Measurements from ENCODE around the gene NUP210.

Gene NUP210

GRCh38 chr3:13420045-13420830, at the start of gene NUP210:
TSS of gene NUP210 (minus strand) at chr3:13420322. CDS start at chr3:13420226, 96 bp downstream.
- H3K4me3 ChIP-seq (replicated peaks; ENCODE audit: low read depth, low read length) = peak within 1 kb of the TSS; percentile 76
- peak; percentile 85 for DNase-seq (ENCODE audit: extremely low read depth, insufficient read length)
- no peak for TF ChIP-seq CTCF (IDR thresholded peaks at IDR 0.05; ENCODE audit: insufficient read depth, low read length, poor library complexity, severe bottlenecking)
- H3K27me3 ChIP-seq (replicated peaks; ENCODE audit: control insufficient read depth, insufficient read depth, low read length) = no peaks in the 10 kb centered on the region
- H3K36me3 ChIP-seq (ENCODE audit: control insufficient read depth, insufficient read depth, low read length) = peaks cover 4% of the 10 kb centered on the region; the same call in 1 of the 2 replicates

- DNase-seq (ENCODE audit: extremely low read depth, insufficient read length) = no peak
- Histone ChIP-seq H3K36me3 (ENCODE audit: control insufficient read depth, insufficient read depth, low read length) (no peaks in the 10 kb centered on the region), H3K27me3 (replicated peaks; ENCODE audit: control insufficient read depth, insufficient read depth, low read length) (no peaks in the 10 kb centered on the region), H3K4me3 (replicated peaks; ENCODE audit: low read depth, low read length) (no peak overlapping the region)
- TF ChIP-seq CTCF (IDR thresholded peaks at IDR 0.05; ENCODE audit: insufficient read depth, low read length, poor library complexity, severe bottlenecking) = no peak
Observed at GRCh38 chr3:13466781-13467180, 46.7 kb upstream of the NUP210 start.

GRCh38 chr3:13465236-13465873, 45.2 kb upstream of the NUP210 start:
- DNase-seq (ENCODE audit: extremely low read depth, insufficient read length) = no peak
- no peaks in the 10 kb centered on the region for H3K36me3 ChIP-seq (ENCODE audit: control insufficient read depth, insufficient read depth, low read length)
- H3K4me3 ChIP-seq (replicated peaks; ENCODE audit: low read depth, low read length) = no peak overlapping the region
- no peak for TF ChIP-seq CTCF (IDR thresholded peaks at IDR 0.05; ENCODE audit: insufficient read depth, low read length, poor library complexity, severe bottlenecking)
- H3K27me3 ChIP-seq (replicated peaks; ENCODE audit: control insufficient read depth, insufficient read depth, low read length) = no peaks in the 10 kb centered on the region

- Histone ChIP-seq H3K27me3 (replicated peaks; ENCODE audit: control insufficient read depth, insufficient read depth, low read length) (no peaks in the 10 kb centered on the region), H3K4me3 (replicated peaks; ENCODE audit: low read depth, low read length) (no peak overlapping the region), H3K36me3 (ENCODE audit: control insufficient read depth, insufficient read depth, low read length) (no peaks in the 10 kb centered on the region)
- DNase-seq (ENCODE audit: extremely low read depth, insufficient read length) = no peak
- no peak for TF ChIP-seq CTCF (IDR thresholded peaks at IDR 0.05; ENCODE audit: insufficient read depth, low read length, poor library complexity, severe bottlenecking)
Observed at GRCh38 chr3:13463618-13464400, 43.7 kb upstream of the NUP210 start.

- Histone ChIP-seq H3K36me3 (ENCODE audit: control insufficient read depth, insufficient read depth, low read length) (no peaks in the 10 kb centered on the region), H3K4me3 (replicated peaks; ENCODE audit: low read depth, low read length) (no peak overlapping the region), H3K27me3 (replicated peaks; ENCODE audit: control insufficient read depth, insufficient read depth, low read length) (no peaks in the 10 kb centered on the region)
- no peak for TF ChIP-seq CTCF (IDR thresholded peaks at IDR 0.05; ENCODE audit: insufficient read depth, low read length, poor library complexity, severe bottlenecking)
- DNase-seq (ENCODE audit: extremely low read depth, insufficient read length) = no peak
Observed at GRCh38 chr3:13462822-13463221, 42.7 kb upstream of the NUP210 start.
